GM23248 (cell line): ENCODE data around the gene NKX1-1.

ENCODE experiments used
- EZH2 ChIP-seq: fragments of 200-600 bp; sonication (generic); IDR thresholded peaks from 2 replicates; pipeline ENCODE4 v1.6.1; 2018; ENCODE audit warnings: antibody characterized with exemption, mild to moderate bottlenecking; ENCODE audit not compliant: insufficient read depth, poor library complexity, severe bottlenecking
- EZH2phosphoT487 ChIP-seq: fragments of 200-600 bp; sonication (generic); IDR thresholded peaks from 2 replicates; pipeline ENCODE4 v1.6.1; 2018; ENCODE audit warnings: antibody characterized with exemption, moderate library complexity, mild to moderate bottlenecking, low read depth; ENCODE audit not compliant: insufficient read depth

- TF ChIP-seq EZH2phosphoT487 (no peak), EZH2 (no peak)
Measured at GRCh38 chr4:1401409-1402020, 4.7 kb downstream of the NKX1-1 start.
